GM21737 (cell line): ENCODE data around the gene PIGM.

Source experiments
- ATAC-seq: cut with Tn5 transposase; IDR thresholded peaks from one replicate; pipeline ENCODE4 v1.9.1; 2021; ENCODE audit warnings: mild to moderate bottlenecking, moderate library complexity; ENCODE audit not compliant: unreplicated experiment

PIGM gene

GRCh38 chr1:160022330-160023310 lies 9.2 kb downstream of the PIGM start:
- no peak for ATAC-seq

DNA sequence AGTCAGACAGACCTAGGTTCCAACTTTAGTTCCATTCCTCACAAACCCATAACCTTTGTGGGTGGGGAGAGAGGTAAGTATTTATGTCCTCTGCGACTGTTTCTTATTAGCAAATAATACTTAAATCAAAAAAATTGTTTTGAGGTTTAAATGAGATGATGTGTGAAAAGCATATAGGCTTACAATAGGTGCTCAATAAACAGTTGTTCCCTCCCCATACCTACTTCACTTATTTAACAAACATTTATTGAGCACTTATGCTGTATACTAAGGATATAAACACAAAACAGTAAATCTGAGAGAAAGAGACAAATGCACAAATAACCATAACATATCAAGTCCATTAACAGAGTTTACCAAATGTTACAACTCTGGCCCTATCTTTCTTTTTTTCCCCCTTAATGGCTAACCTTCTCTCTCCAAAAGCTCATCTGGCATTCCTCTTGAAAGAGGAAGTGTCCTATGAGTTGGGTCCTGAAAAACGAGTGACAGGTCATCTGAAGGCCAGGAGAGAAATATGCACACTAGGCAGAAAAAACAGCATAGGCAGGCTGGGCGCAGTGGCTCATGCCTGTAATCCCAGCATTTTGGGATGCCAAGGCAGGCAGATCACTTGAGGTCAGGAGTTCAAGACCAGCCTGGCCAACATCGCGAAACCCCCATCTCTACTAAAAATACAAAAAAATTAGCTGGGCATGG lies 10.3 kb downstream of the PIGM start:
- no peak for ATAC-seq

- ATAC-seq, result no peak
Measured at GRCh38 chr1:160020196-160020595, 11.6 kb downstream of the PIGM start.

- ATAC-seq, result no peak
Measured at GRCh38 chr1:160018900-160019299, 12.9 kb downstream of the PIGM start.

DNA sequence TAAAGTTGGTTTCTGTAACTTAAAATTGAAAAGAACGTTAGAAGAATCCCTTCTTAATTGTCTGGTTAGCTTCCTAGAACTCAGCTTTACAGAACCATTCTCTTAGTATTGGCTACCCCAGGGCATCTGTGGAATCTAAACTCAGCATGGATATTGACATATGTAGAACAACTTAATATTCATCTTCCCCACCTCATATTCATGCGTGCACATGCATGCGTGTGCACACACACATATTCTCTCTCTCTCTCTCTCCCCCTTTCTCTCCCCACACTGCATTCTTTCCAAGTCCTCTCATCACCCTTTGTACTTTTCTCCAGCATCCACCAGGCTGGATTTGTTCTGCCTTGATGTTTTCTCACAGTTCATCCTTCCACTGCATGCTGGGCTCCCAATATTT lies 13.4 kb downstream of the PIGM start:
- no peak for ATAC-seq

DNA sequence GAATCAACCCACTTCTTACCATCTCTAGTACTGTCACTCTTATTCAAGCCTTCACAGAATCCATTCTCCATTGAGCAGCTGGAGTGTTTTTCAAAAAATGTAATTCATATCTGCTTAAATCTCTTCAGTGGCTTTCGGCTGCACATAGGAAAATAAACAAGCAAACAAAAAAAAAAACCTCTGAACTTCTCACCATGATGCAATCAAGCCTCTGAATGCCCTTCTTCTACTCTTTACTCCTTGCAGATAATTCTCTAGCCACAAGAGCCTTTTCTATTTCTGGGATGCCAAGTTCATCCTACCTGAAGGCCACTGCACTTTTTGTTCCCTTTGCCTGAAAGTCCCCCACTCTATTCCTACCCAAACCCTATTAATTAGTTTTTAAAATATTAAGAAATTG lies 14.2 kb downstream of the PIGM start:
- ATAC-seq, result no peak

DNA sequence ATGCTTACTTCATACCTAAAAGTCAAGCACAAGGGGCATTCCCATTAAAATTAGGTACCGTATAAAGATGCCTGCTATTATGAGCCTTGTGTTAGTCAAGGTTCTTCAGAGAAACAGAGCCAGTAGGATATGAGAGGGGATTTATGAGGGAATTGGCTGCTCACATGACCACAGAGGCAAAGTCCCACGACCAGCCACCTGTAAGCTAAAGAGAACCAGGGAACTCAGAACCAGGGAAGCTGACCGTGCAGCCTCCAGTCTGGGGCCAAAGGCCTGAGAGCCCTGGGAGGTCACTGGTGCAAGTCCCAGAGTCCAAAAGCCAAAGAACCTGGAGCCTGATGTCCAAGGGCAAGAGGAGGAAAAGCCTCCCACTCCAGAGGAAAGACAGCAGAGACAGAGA lies 20.0 kb downstream of the PIGM start:
- ATAC-seq, result no peak

DNA sequence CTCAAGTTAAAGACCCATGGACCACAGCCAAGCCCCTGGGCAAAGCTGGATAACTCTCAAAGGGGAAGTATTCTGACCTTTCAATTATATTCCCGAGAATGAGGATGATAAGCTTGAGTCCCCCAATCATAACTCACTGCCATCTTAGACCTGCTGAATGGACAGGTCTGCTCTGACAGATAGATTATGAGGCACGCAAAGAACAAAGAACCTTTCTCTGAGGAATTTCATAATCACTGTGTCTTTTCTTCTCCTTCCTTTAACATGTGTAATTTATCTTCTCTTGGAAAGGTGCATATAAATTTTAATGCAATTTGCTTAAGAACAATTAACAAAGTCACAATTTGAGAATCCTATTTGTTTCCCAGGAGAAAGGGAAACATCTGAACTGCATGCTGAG lies 22.0 kb downstream of the PIGM start:
- no peak for ATAC-seq

DNA sequence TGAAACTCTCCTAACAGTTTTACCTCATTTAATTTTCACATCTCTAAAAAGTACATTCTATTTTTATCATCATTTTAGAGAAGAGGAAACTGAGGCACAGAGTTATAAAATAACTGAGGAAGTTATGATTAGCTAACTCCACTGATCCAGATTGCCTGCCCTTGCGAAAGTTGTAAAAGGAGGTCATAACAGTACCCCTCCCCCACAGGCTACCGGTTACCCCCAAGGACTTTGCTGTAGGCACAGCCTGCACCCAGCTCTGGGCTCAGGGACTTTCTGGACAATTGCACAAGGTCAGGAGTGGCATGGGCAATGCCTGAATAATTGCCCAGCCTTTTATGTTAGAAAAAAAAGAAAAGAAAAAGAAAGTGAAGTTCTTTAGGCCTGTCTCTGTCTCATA lies 22.7 kb downstream of the PIGM start:
- ATAC-seq, result no peak

- ATAC-seq, result no peak
Measured at GRCh38 chr1:160007577-160008200, 24.1 kb downstream of the PIGM start.

- ATAC-seq, result peak; percentile 82
Measured at GRCh38 chr1:160006312-160006940, 25.4 kb downstream of the PIGM start.

DNA sequence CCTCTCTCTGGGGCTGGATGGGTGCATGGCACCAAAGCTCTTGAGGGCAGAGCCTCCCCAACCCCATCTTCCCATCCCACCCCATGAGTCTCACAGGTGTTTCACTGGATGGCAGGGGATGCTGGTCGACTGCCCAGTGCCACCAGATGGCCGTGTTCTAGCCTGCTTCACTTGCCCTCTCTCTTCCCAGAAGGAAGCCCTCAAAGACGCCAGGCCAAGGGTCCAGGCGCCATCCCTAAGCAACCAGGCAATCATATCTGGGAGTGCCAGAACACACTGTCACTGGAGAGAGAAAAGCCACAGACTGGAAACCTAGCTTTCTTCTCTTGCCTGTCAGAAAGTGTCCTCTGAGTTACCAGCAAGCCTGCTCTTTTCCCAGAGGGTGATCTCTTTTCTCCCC lies 26.7 kb downstream of the PIGM start:
- no peak for ATAC-seq

GRCh38 chr1:160004425-160004824 lies 27.4 kb downstream of the PIGM start:
- no peak for ATAC-seq

- ATAC-seq, result no peak
Measured at GRCh38 chr1:160004001-160004400, 27.8 kb downstream of the PIGM start.

GRCh38 chr1:160001440-160001839 lies 30.4 kb downstream of the PIGM start:
- no peak for ATAC-seq

- ATAC-seq, result no peak
Measured at GRCh38 chr1:159999204-159999603, 32.6 kb downstream of the PIGM start.

- ATAC-seq, result no peak
Measured at GRCh38 chr1:159996653-159997052, 35.1 kb downstream of the PIGM start.

DNA sequence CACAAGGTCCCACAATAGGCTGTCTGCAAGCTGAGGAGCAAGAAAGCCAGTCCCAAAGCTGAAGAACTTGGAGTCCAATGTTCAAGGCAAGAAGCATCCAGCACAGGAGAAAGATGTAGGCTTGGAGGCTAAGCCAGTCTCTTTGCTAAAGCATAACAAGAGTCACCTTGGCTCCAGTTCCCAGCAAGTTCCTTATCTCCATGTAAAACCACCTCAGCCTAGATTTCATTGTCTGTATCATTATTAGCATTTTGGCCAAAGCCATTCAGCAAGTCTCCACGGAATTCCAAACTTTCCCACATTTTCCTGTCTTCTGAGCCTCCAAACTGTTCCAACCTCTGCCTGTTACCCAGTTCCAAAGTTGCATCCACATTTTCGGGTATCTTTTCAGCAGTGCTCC lies 36.9 kb downstream of the PIGM start:
- no peak for ATAC-seq

GRCh38 chr1:159993911-159994310 lies 37.9 kb downstream of the PIGM start:
- no peak for ATAC-seq

DNA sequence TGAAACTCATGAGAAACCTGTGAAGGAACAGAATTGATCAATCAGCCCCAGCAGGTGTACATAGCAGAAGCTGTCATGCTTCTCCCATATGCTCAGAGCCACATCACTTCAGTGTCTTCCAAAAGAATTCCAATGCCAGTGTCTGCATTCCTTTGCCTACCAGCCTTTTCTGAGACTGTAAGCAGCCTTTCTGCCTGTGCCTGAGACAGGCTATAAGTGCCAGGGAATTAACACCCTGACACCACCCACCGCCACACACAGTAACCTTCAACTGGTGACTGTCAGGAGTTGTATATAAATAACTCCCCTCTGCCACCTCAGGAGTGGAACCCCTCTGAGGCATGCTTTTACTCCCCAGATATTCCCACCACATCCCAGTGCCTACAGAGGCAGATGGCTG lies 39.6 kb downstream of the PIGM start:
- no peak for ATAC-seq

- no peak for ATAC-seq
Measured at GRCh38 chr1:159991513-159991912, 40.3 kb downstream of the PIGM start.
